ENCODE measurements around the gene STARD7.
"Not testable (repeated sequence)": the region's sequence is repeated elsewhere in the genome, so short reads cannot be mapped to it uniquely, and the experiment has no call there.

STARD7 gene

GRCh38 chr2:96239091-96239490, 30.5 kb upstream of the STARD7 start:
- DNase-seq (ENCODE audit: low read depth): no peak
- no peak overlapping the region for H3K4me3 ChIP-seq (ENCODE audit: low read depth, low read length)

- DNase-seq (ENCODE audit: low read depth): no peak
- no peak overlapping the region for H3K4me3 ChIP-seq (ENCODE audit: low read depth, low read length)
Measured at GRCh38 chr2:96238266-96238665, 29.6 kb upstream of the STARD7 start.

- DNase-seq (ENCODE audit: low read depth): no peak
- H3K4me3 ChIP-seq (ENCODE audit: low read depth, low read length): no peak overlapping the region
Measured at GRCh38 chr2:96236882-96237281, 28.3 kb upstream of the STARD7 start.

- no peak for DNase-seq (ENCODE audit: low read depth)
- no peak overlapping the region for H3K4me3 ChIP-seq (ENCODE audit: low read depth, low read length)
Measured at GRCh38 chr2:96233880-96234316, 25.3 kb upstream of the STARD7 start.

GRCh38 chr2:96233436-96233835, 24.8 kb upstream of the STARD7 start:
- no peak for DNase-seq (ENCODE audit: low read depth)
- no peak overlapping the region for H3K4me3 ChIP-seq (ENCODE audit: low read depth, low read length)

GRCh38 chr2:96231316-96231715, 22.7 kb upstream of the STARD7 start:
- no peak for DNase-seq (ENCODE audit: low read depth)
- no peak overlapping the region for H3K4me3 ChIP-seq (ENCODE audit: low read depth, low read length)

- no peak for DNase-seq (ENCODE audit: low read depth)
- H3K4me3 ChIP-seq (ENCODE audit: low read depth, low read length): no peak overlapping the region
Measured at GRCh38 chr2:96225016-96225533, 16.4 kb upstream of the STARD7 start.

- DNase-seq (ENCODE audit: low read depth); H3K4me3 ChIP-seq (ENCODE audit: low read depth, low read length): not testable (repeated sequence)
Measured at GRCh38 chr2:96221106-96221505, 12.5 kb upstream of the STARD7 start.

- H3K4me3 ChIP-seq (ENCODE audit: low read depth, low read length); DNase-seq (ENCODE audit: low read depth): not testable (repeated sequence)
Measured at GRCh38 chr2:96219959-96220358, 11.3 kb upstream of the STARD7 start.

- no peak overlapping the region for H3K4me3 ChIP-seq (ENCODE audit: low read depth, low read length)
- no peak for DNase-seq (ENCODE audit: low read depth)
Measured at GRCh38 chr2:96218508-96219131, 10.0 kb upstream of the STARD7 start.

- DNase-seq (ENCODE audit: low read depth): no peak
- no peak overlapping the region for H3K4me3 ChIP-seq (ENCODE audit: low read depth, low read length)
Measured at GRCh38 chr2:96214554-96214953, 5.9 kb upstream of the STARD7 start.

- H3K4me3 ChIP-seq (ENCODE audit: low read depth, low read length): no peak overlapping the region
- DNase-seq (ENCODE audit: low read depth): no peak
Measured at GRCh38 chr2:96213379-96213778, 4.8 kb upstream of the STARD7 start.

- no peak overlapping the region for H3K4me3 ChIP-seq (ENCODE audit: low read depth, low read length)
- no peak for DNase-seq (ENCODE audit: low read depth)
Measured at GRCh38 chr2:96212339-96212738, 3.7 kb upstream of the STARD7 start.

- DNase-seq (ENCODE audit: low read depth): no peak
- H3K4me3 ChIP-seq (ENCODE audit: low read depth, low read length): peak overlapping the region; percentile 87
Measured at GRCh38 chr2:96209729-96210085, 1.1 kb upstream of the STARD7 start.

GRCh38 chr2:96209011-96209728, 543 bp upstream of the STARD7 start:
- no peak for DNase-seq (ENCODE audit: low read depth)
- H3K4me3 ChIP-seq (ENCODE audit: low read depth, low read length): peak overlapping the region; percentile 87

GRCh38 chr2:96207774-96208142, 869 bp downstream of the STARD7 start:
- peak overlapping the region; percentile 87 for H3K4me3 ChIP-seq (ENCODE audit: low read depth, low read length)
- no peak for DNase-seq (ENCODE audit: low read depth)

GRCh38 chr2:96207073-96207773, 1.4 kb downstream of the STARD7 start:
- DNase-seq (ENCODE audit: low read depth): no peak
- peak overlapping the region; percentile 87 for H3K4me3 ChIP-seq (ENCODE audit: low read depth, low read length)

GRCh38 chr2:96205888-96206287, 2.7 kb downstream of the STARD7 start:
- DNase-seq (ENCODE audit: low read depth): no peak
- no peak overlapping the region for H3K4me3 ChIP-seq (ENCODE audit: low read depth, low read length)

GRCh38 chr2:96204836-96205624, 3.6 kb downstream of the STARD7 start:
- DNase-seq (ENCODE audit: low read depth): no peak
- H3K4me3 ChIP-seq (ENCODE audit: low read depth, low read length): peak overlapping the region; percentile 7
